ENCODE measurements around the gene APBA2.

APBA2 gene

DNA sequence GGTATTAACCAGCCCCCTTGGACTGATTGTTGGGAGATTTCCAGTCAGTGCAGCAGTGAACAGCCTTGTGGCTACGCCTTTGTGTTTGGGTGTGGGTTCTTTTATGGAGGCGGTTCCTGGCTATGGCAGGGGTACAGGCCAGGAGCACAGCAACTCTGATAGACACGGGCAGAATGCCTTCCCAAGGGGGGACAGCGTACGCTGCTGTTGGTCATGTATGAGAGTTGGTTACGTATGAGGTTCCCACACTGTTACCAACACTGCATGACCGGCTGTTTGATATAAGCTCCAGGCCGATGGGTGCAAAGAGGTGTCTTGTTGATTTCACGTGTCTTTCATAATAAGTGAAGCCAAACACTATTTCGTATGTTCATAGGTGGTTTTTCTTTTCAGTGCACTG, 196.0 kb downstream of the APBA2 start:
- Mint-ChIP-seq H3K27me3 (ENCODE audit: low read depth, poor library complexity) (peaks cover 2% of the 10 kb centered on the region), H3K9me3 (peaks cover 11% of the 10 kb centered on the region), H3K27ac (no peak overlapping the region), H3K36me3 (ENCODE audit: low read depth) (peaks cover 33% of the 10 kb centered on the region), H3K4me3 (no peak overlapping the region), H3K4me1 (peaks cover 8% of the 10 kb centered on the region)
- no peak for DNase-seq
- TF ChIP-seq, protein P1, sequence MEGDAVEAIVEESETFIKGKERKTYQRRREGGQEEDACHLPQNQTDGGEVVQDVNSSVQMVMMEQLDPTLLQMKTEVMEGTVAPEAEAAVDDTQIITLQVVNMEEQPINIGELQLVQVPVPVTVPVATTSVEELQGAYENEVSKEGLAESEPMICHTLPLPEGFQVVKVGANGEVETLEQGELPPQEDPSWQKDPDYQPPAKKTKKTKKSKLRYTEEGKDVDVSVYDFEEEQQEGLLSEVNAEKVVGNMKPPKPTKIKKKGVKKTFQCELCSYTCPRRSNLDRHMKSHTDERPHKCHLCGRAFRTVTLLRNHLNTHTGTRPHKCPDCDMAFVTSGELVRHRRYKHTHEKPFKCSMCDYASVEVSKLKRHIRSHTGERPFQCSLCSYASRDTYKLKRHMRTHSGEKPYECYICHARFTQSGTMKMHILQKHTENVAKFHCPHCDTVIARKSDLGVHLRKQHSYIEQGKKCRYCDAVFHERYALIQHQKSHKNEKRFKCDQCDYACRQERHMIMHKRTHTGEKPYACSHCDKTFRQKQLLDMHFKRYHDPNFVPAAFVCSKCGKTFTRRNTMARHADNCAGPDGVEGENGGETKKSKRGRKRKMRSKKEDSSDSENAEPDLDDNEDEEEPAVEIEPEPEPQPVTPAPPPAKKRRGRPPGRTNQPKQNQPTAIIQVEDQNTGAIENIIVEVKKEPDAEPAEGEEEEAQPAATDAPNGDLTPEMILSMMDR (IDR thresholded peaks at IDR 0.05): no peak

DNA sequence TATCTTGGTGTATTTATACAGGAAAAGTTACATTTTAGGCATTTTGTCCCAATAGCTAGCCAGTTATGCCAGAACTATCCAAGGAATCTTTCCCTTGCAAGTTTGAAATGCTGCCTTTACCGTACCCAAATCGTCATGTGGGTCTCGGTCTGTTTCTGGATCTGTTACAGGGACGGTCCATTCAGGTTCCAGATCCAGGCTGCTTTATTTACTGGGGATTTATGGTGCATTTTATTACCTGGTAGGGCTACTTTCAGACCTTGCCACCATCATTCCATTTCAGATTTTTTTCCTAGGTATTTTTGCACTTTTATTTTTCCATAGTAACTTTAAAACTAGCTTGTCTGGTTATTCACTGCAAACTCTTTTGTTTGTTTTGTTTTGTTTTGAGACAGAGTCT, 197.4 kb downstream of the APBA2 start:
- H3K27me3 Mint-ChIP-seq (ENCODE audit: low read depth, poor library complexity): peaks cover 2% of the 10 kb centered on the region
- no peak for DNase-seq
- H3K4me3 Mint-ChIP-seq: no peak overlapping the region
- H3K9me3 Mint-ChIP-seq: peaks cover 11% of the 10 kb centered on the region
- H3K36me3 Mint-ChIP-seq (ENCODE audit: low read depth): peaks cover 24% of the 10 kb centered on the region
- peaks cover 17% of the 10 kb centered on the region for H3K4me1 Mint-ChIP-seq
- TF ChIP-seq, protein P1 (IDR thresholded peaks at IDR 0.05): no peak
- no peak overlapping the region for H3K27ac Mint-ChIP-seq

DNA sequence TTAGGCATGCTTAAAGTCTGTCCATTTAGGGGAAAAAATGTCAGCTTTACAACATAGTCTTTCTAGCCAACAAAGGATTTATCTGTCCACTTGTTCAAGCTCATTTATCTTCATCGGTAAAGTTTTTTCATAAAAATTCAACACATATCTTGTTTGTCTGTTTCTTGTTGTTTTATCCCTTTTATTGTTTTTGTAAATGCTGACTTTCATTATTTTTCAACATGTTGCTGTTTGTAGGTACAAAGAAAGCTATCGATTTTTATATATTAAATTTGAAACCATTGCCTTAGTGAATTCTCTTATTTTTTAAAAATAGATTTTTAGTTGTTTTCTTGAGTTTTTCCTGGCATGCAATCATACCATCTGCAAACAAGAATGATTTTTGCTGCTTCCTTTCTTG, 198.1 kb downstream of the APBA2 start:
- peaks cover 24% of the 10 kb centered on the region for H3K36me3 Mint-ChIP-seq (ENCODE audit: low read depth)

DNA sequence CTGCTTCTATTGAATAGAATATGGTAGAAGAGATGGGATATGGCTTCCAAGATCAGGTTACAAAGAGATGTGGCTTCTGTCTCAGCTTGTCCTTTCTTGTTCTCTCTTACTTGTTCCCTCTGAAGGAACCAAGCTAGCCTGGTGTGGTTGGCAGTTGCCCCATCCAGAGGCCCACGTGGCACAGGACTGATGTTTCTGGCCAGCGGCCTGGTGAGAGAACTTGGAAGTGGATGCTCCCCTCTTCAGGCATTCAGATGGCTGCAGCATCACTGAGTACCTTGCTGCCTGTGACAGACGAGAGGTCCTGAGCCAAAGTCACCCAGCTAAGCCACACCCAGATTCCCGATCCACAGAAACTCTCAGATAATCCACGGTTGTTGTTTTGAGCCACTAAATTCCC, 200.2 kb downstream of the APBA2 start:
- Mint-ChIP-seq H3K4me3 (no peak overlapping the region), H3K9me3 (peaks cover 11% of the 10 kb centered on the region), H3K4me1 (peaks cover 24% of the 10 kb centered on the region), H3K27ac (no peak overlapping the region), H3K36me3 (ENCODE audit: low read depth) (peaks cover 24% of the 10 kb centered on the region), H3K27me3 (ENCODE audit: low read depth, poor library complexity) (peaks cover 2% of the 10 kb centered on the region)
- DNase-seq: no peak
- TF ChIP-seq, protein P1 (IDR thresholded peaks at IDR 0.05): no peak

More for the DNA sequence above, 198.1 kb downstream of the APBA2 start:
- Mint-ChIP-seq H3K4me1 (peaks cover 17% of the 10 kb centered on the region), H3K27me3 (ENCODE audit: low read depth, poor library complexity) (peaks cover 2% of the 10 kb centered on the region), H3K4me3 (no peak overlapping the region), H3K27ac (no peak overlapping the region), H3K9me3 (peaks cover 11% of the 10 kb centered on the region)
- TF ChIP-seq, protein P1 (IDR thresholded peaks at IDR 0.05): no peak
- no peak for DNase-seq

DNA sequence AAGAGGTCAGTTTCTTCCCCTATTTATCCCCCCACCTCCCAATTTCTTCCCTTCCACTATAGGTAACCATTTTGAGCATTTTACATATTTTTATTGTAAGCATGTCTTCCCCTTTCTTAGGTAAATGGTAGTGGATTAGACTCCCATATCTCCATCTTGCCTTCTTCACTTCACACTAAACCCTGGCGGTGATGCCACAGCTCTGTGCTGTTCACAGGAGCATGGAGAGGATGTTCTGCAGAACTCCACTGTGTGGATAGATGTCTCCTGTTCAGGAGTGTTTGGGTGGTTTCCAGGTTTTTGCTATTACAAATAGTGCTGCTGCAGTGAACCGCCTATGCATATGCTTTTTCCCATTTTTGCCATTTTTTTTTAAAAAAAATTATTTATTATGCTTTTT, 201.1 kb downstream of the APBA2 start:
- H3K27ac Mint-ChIP-seq: no peak overlapping the region
- H3K27me3 Mint-ChIP-seq (ENCODE audit: low read depth, poor library complexity): no peaks in the 10 kb centered on the region
- no peak overlapping the region for H3K4me3 Mint-ChIP-seq
- H3K9me3 Mint-ChIP-seq: peaks cover 11% of the 10 kb centered on the region
- peaks cover 33% of the 10 kb centered on the region for H3K4me1 Mint-ChIP-seq
- TF ChIP-seq, protein P1 (IDR thresholded peaks at IDR 0.05): no peak
- no peak for DNase-seq
- peaks cover 24% of the 10 kb centered on the region for H3K36me3 Mint-ChIP-seq (ENCODE audit: low read depth)

DNA sequence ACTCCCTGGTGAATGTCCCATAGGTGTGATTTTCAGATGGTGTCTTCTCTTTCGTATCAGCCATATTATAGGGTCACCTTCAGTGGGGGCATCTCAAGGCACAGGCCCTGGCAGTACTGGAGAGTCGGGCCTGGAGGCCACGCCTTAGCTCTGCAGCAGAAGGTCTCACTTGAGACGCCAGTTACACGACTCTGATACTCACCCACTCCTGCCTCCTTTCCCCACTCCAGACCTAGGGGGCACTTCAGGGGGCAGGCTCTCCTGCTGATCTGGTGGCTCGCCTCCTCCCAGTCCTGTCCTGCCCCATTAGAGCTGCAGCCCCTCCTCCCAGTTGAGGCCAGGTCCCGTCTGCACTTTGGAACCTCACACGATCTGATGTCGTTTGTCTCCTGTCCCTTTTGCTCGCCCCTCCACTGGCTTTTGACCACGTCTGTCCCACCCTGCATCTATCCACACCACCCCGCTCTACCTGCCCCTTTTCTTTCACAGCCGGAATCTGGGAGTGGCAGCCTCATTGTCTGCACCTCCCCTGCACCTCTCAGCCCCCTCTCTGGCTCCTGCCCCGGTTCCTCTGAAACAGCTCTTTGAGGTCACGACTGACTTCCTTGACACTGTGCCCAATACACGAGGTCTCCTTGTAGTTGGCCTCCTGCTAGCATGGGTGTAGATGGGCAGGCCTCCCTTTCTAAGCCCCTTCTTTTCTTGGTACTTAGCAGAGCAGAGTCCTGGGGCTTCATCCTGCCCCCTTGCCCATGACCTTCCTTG, 201.9 kb downstream of the APBA2 start:
- Mint-ChIP-seq H3K9me3 (peaks cover 11% of the 10 kb centered on the region), H3K4me3 (no peak overlapping the region), H3K4me1 (peaks cover 40% of the 10 kb centered on the region), H3K27ac (peak overlapping the region; percentile 15), H3K27me3 (ENCODE audit: low read depth, poor library complexity) (no peaks in the 10 kb centered on the region), H3K36me3 (ENCODE audit: low read depth) (peaks cover 24% of the 10 kb centered on the region)
- TF ChIP-seq, protein P1 (IDR thresholded peaks at IDR 0.05): no peak
- no peak for DNase-seq
